ENCODE results near the gene SENP3. TPM values are rescaled to one million over a fixed set of nuclear protein-coding genes. Genes with fewer than 3 reads are reported as not detected.
"Not testable (repeated sequence)": the region's sequence is repeated elsewhere in the genome, so short reads cannot be mapped to it uniquely, and the experiment has no call there.

The SENP3 gene
- total RNA-seq, 1 donor from 2014 or later = 48.7 TPM

- DNase-seq (ENCODE audit: low spot score) = no peak
Measured at GRCh38 chr17:7591596-7591995, 29.9 kb downstream of the SENP3 start.

GRCh38 chr17:7592422-7593021, 30.8 kb downstream of the SENP3 start:
- no peak for DNase-seq (ENCODE audit: low spot score)

GRCh38 chr17:7593296-7593695, 31.6 kb downstream of the SENP3 start:
- no peak for DNase-seq (ENCODE audit: low spot score)

GRCh38 chr17:7597561-7597960, 35.8 kb downstream of the SENP3 start:
- not testable (repeated sequence) for DNase-seq (ENCODE audit: low spot score)

- DNase-seq (ENCODE audit: low spot score) = no peak
Measured at GRCh38 chr17:7606280-7606679, 44.6 kb downstream of the SENP3 start.

GRCh38 chr17:7610641-7611040, 48.9 kb downstream of the SENP3 start:
- DNase-seq (ENCODE audit: low spot score) = no peak

GRCh38 chr17:7611635-7612293, 50.0 kb downstream of the SENP3 start:
- no peak for DNase-seq (ENCODE audit: low spot score)

GRCh38 chr17:7612294-7612640, 50.5 kb downstream of the SENP3 start:
- no peak for DNase-seq (ENCODE audit: low spot score)

GRCh38 chr17:7613769-7614424, 52.2 kb downstream of the SENP3 start:
- no peak for DNase-seq (ENCODE audit: low spot score)

- peak; percentile 100 for DNase-seq (ENCODE audit: low spot score)
Measured at GRCh38 chr17:7614425-7615264, 52.9 kb downstream of the SENP3 start, which contains the start of gene FXR2. Gene FXR2 (minus strand): TSS chr17:7614897. CDS start chr17:7614532, 365 bp downstream.

GRCh38 chr17:7615265-7615747, 53.6 kb downstream of the SENP3 start:
- DNase-seq (ENCODE audit: low spot score) = no peak

- no peak for DNase-seq (ENCODE audit: low spot score)
Measured at GRCh38 chr17:7618608-7619007, 56.9 kb downstream of the SENP3 start.

GRCh38 chr17:7620835-7621234, 59.1 kb downstream of the SENP3 start:
- no peak for DNase-seq (ENCODE audit: low spot score)

Other genes with a start within 250 kb of the SENP3 start
- 51.2 TPM for gene GPS2, start 246.6 kb upstream of the SENP3 start, total RNA-seq
- gene NEURL4, start 232.6 kb upstream of the SENP3 start, total RNA-seq = 25.4 TPM
- 18.8 TPM for gene ACAP1, start 225.4 kb upstream of the SENP3 start, total RNA-seq
- 11.9 TPM for gene KCTD11, start 209.8 kb upstream of the SENP3 start, total RNA-seq
- not detected for gene TMEM95, start 206.8 kb upstream of the SENP3 start, total RNA-seq
- gene TNK1, start 180.8 kb upstream of the SENP3 start, total RNA-seq = 0.71 TPM
- 42.6 TPM for gene PLSCR3, start 167.4 kb upstream of the SENP3 start, total RNA-seq
- 68.7 TPM for gene TMEM256, start 157.8 kb upstream of the SENP3 start, total RNA-seq
- 21.0 TPM for gene NLGN2, start 154.1 kb upstream of the SENP3 start, total RNA-seq
- not detected for gene SPEM1, start 141.6 kb upstream of the SENP3 start, total RNA-seq
- not detected for gene SPEM2, start 136.3 kb upstream of the SENP3 start, total RNA-seq
- not detected for gene SPEM3, start 133.1 kb upstream of the SENP3 start, total RNA-seq
- 3.2 TPM for gene TMEM102, start 126.5 kb upstream of the SENP3 start, total RNA-seq
- gene FGF11, start 122.4 kb upstream of the SENP3 start, total RNA-seq = 2.4 TPM
- 6.8 TPM for gene CHRNB1, start 116.9 kb upstream of the SENP3 start, total RNA-seq
- 72.5 TPM for gene ZBTB4, start 82.3 kb upstream of the SENP3 start, total RNA-seq
- not detected for gene SLC35G6, start 80.5 kb upstream of the SENP3 start, total RNA-seq
- gene POLR2A, start 77.6 kb upstream of the SENP3 start, total RNA-seq = 102 TPM
- gene TNFSF12, start 12.9 kb upstream of the SENP3 start, total RNA-seq = 43.0 TPM
- 26.3 TPM for gene TNFSF13, start 3.2 kb upstream of the SENP3 start, total RNA-seq
- 286 TPM for gene CD68, start 17.7 kb downstream of the SENP3 start, total RNA-seq
- gene MPDU1, start 21.9 kb downstream of the SENP3 start, total RNA-seq = 55.2 TPM
- not detected for gene SOX15, start 28.2 kb downstream of the SENP3 start, total RNA-seq
- gene FXR2, start 53.0 kb downstream of the SENP3 start, total RNA-seq = 36.1 TPM
- 73.6 TPM for gene SAT2, start 65.9 kb downstream of the SENP3 start, total RNA-seq
- 0.71 TPM for gene SHBG, start 68.2 kb downstream of the SENP3 start, total RNA-seq
- gene ATP1B2, start 89.0 kb downstream of the SENP3 start, total RNA-seq = 1.4 TPM
- 42.3 TPM for gene TP53, start 125.6 kb downstream of the SENP3 start, total RNA-seq
- 4.9 TPM for gene WRAP53, start 126.6 kb downstream of the SENP3 start, total RNA-seq
- 0.58 TPM for gene EFNB3, start 143.3 kb downstream of the SENP3 start, total RNA-seq
- gene DNAH2, start 155.8 kb downstream of the SENP3 start, total RNA-seq = 0.26 TPM